DND-41 (cell line): ENCODE measurements around the gene SLCO2A1.

ENCODE experiments used
- ATAC-seq: fragments of 200-7000 bp; cut with Tn5 transposase; 3 replicates; pipeline ENCODE4 v1.9.1; 2021; ENCODE audit warnings: low read depth; ENCODE audit not compliant: insufficient read depth
- DNase-seq: peaks from one replicate; pipeline ENCODE4 v3.0.0-alpha.2; 2020
- H2AFZ ChIP-seq: 2 replicates; pipeline ENCODE4 v1.6.0; 2012; ENCODE audit warnings: low read depth, low read length
- H3K27ac ChIP-seq: 2 replicates; pipeline ENCODE4 v1.5.1; 2012; ENCODE audit warnings: low read length, inconsistent platforms
- H3K27me3 ChIP-seq: fragments of 200-600 bp; sonication (generic); 2 replicates; pipeline ENCODE4 v1.6.0; 2012; ENCODE audit warnings: low read length, mild to moderate bottlenecking, inconsistent platforms; ENCODE audit not compliant: insufficient read depth, poor library complexity
- H3K36me3 ChIP-seq: 2 replicates; pipeline ENCODE4 v1.5.1; 2012; ENCODE audit warnings: low read length, inconsistent platforms; ENCODE audit not compliant: insufficient read depth
- H3K4me1 ChIP-seq: 2 replicates; pipeline ENCODE4 v1.5.1; 2012; ENCODE audit warnings: mild to moderate bottlenecking, low read length; ENCODE audit not compliant: insufficient read depth
- H3K4me2 ChIP-seq: 2 replicates; pipeline ENCODE4 v1.6.0; 2012; ENCODE audit warnings: mild to moderate bottlenecking, moderate library complexity, low read length, inconsistent platforms; ENCODE audit not compliant: insufficient read depth
- H3K4me3 ChIP-seq, 2 experiments: fragments of 200-600 bp in 1 of 2; shearing (Covaris generic) in 1 of 2; 2 replicates each; pipeline ENCODE4 v1.5.1; 2012 to 2016; ENCODE audit warnings: inconsistent platforms in 2 of 2, low read length in 2 of 2, mild to moderate bottlenecking in 2 of 2, low read depth in 1 of 2, moderate library complexity in 1 of 2
- H3K79me2 ChIP-seq: 2 replicates; pipeline ENCODE4 v1.6.0; 2012; ENCODE audit warnings: low read length, inconsistent platforms; ENCODE audit not compliant: insufficient read depth
- H3K9ac ChIP-seq: 2 replicates; pipeline ENCODE4 v1.6.0; 2012; ENCODE audit warnings: low read depth, mild to moderate bottlenecking, inconsistent platforms, low read length, moderate library complexity
- H3K9me3 ChIP-seq: 2 replicates; pipeline ENCODE4 v1.5.1; 2012; ENCODE audit warnings: low read length, moderate library complexity, mild to moderate bottlenecking, inconsistent platforms; ENCODE audit not compliant: insufficient read depth, severe bottlenecking
- H4K20me1 ChIP-seq: 2 replicates; pipeline ENCODE4 v1.6.0; 2012; ENCODE audit warnings: low read length; ENCODE audit not compliant: insufficient read depth
- CTCF ChIP-seq: IDR thresholded peaks from 2 replicates; pipeline ENCODE4 v1.5.1; 2012; ENCODE audit warnings: borderline replicate concordance, low read length, moderate library complexity, mild to moderate bottlenecking; ENCODE audit not compliant: poor library complexity, severe bottlenecking; ENCODE audit errors: extremely low read depth
- EZH2 ChIP-seq: IDR thresholded peaks from 3 replicates; pipeline ENCODE4 v1.6.1; 2012; ENCODE audit warnings: borderline replicate concordance, low read depth, mild to moderate bottlenecking, moderate library complexity, low read length, inconsistent platforms; ENCODE audit not compliant: severe bottlenecking

SLCO2A1 gene

GRCh38 chr3:133948131-133948810, 81.5 kb downstream of the SLCO2A1 start:
- no peak for DNase-seq
- H3K79me2 ChIP-seq, result no peaks in the 10 kb centered on the region
- no peak for TF ChIP-seq EZH2
- H3K9me3 ChIP-seq, result no peaks in the 10 kb centered on the region
- no peaks in the 10 kb centered on the region for H3K36me3 ChIP-seq
- H3K4me2 ChIP-seq, result no peak overlapping the region
- H3K4me1 ChIP-seq, result peaks cover under 1% of the 10 kb centered on the region
- H3K4me3 ChIP-seq, result no peak overlapping the region
- H2AFZ ChIP-seq, result no peak overlapping the region
- H4K20me1 ChIP-seq, result no peaks in the 10 kb centered on the region
- H3K27ac ChIP-seq, result no peak overlapping the region
- no peak for ATAC-seq
- H3K27me3 ChIP-seq, result peaks cover 2% of the 10 kb centered on the region
- no peak overlapping the region for H3K9ac ChIP-seq

GRCh38 chr3:133945381-133946095, 84.2 kb downstream of the SLCO2A1 start:
- Histone ChIP-seq H3K4me2 (no peak overlapping the region), H3K4me1 (peaks cover 18% of the 10 kb centered on the region)
- DNase-seq, result no peak

GRCh38 chr3:133944641-133945380, 84.9 kb downstream of the SLCO2A1 start:
- H3K9me3 ChIP-seq, result no peaks in the 10 kb centered on the region
- H3K9ac ChIP-seq, result no peak overlapping the region
- peaks cover 3% of the 10 kb centered on the region for H3K27me3 ChIP-seq
- H3K4me1 ChIP-seq, result peaks cover 18% of the 10 kb centered on the region
- no peaks in the 10 kb centered on the region for H3K79me2 ChIP-seq
- DNase-seq (no peak), ATAC-seq (no peak)
- TF ChIP-seq EZH2 (no peak), CTCF (no peak)
- H4K20me1 ChIP-seq, result no peaks in the 10 kb centered on the region
- H3K27ac ChIP-seq, result no peak overlapping the region
- H2AFZ ChIP-seq, result no peak overlapping the region
- H3K36me3 ChIP-seq, result no peaks in the 10 kb centered on the region
- no peak overlapping the region for H3K4me3 ChIP-seq
- H3K4me2 ChIP-seq, result no peak overlapping the region

More at GRCh38 chr3:133945381-133946095, 84.2 kb downstream of the SLCO2A1 start:
- H3K4me3 ChIP-seq, result no peak overlapping the region
- TF ChIP-seq CTCF (no peak), EZH2 (no peak)
- H2AFZ ChIP-seq, result no peak overlapping the region
- no peaks in the 10 kb centered on the region for H3K79me2 ChIP-seq
- H3K9me3 ChIP-seq, result no peaks in the 10 kb centered on the region
- no peak overlapping the region for H3K9ac ChIP-seq
- H4K20me1 ChIP-seq, result no peaks in the 10 kb centered on the region
- no peaks in the 10 kb centered on the region for H3K36me3 ChIP-seq
- H3K27me3 ChIP-seq, result peaks cover under 1% of the 10 kb centered on the region
- ATAC-seq, result no peak
- no peak overlapping the region for H3K27ac ChIP-seq

- Histone ChIP-seq H3K27ac (no peak overlapping the region), H3K4me1 (peaks cover 18% of the 10 kb centered on the region), H3K27me3 (peaks cover 3% of the 10 kb centered on the region), H3K4me2 (no peak overlapping the region), H3K79me2 (no peaks in the 10 kb centered on the region), H3K9ac (no peak overlapping the region), H2AFZ (no peak overlapping the region), H3K36me3 (no peaks in the 10 kb centered on the region), H3K9me3 (no peaks in the 10 kb centered on the region), H4K20me1 (no peaks in the 10 kb centered on the region), H3K4me3 (no peak overlapping the region)
- DNase-seq, result no peak
- no peak for TF ChIP-seq EZH2
- no peak for TF ChIP-seq CTCF
- ATAC-seq, result no peak
Observed at GRCh38 chr3:133944181-133944580, 85.5 kb downstream of the SLCO2A1 start.
